SK-N-SH (cell line): Measurements from ENCODE around the gene PPP1R14C. TPM values are rescaled to one million over a fixed set of nuclear protein-coding genes. Genes with fewer than 3 reads are reported as not detected.

ENCODE experiments used
- CTCF ChIA-PET: fragments of 300-600, 350-600 bp; formaldehyde crosslinking; extraction: SDS; loops from one replicate; lab custom pipeline; 2021; lab: Yijun Ruan, JAX
- POLR2A ChIA-PET: fragments of 350-600 bp; sonication (Branson Sonifier 250); formaldehyde crosslinking; extraction: SDS; loops from one replicate; lab custom pipeline; 2020; ENCODE audit warnings: antibody characterized with exemption, inconsistent platforms; lab: Yijun Ruan, JAX
- DNase-seq: peaks from one replicate; pipeline ENCODE4 v3.0.0; 2012
- H2AFZ ChIP-seq: fragments of 200-600 bp; sonication (generic); 2 replicates; pipeline ENCODE4 v1.8.1; 2016; ENCODE audit warnings: antibody characterized with exemption, mild to moderate bottlenecking, low read depth
- H3F3A ChIP-seq: fragments of 200-600 bp; sonication (generic); replicated peaks from 2 replicates; pipeline ENCODE3; 2016; ENCODE audit warnings: antibody characterized with exemption, mild to moderate bottlenecking; ENCODE audit not compliant: insufficient read depth
- H3K27ac ChIP-seq, 2 experiments: fragments of 200-500 bp in 1 of 2; fragments of 200-600 bp in 1 of 2; sonication (Bioruptor generic) in 1 of 2; sonication (generic), shearing (Covaris generic) in 1 of 2; 2 replicates each; pipeline versions ENCODE4 v1.5.1 to v1.6.1; 2014 to 2016; ENCODE audit warnings: low read depth in 2 of 2, inconsistent platforms in 1 of 2, low read length in 1 of 2, mild to moderate bottlenecking in 1 of 2, mixed read lengths in 1 of 2
- H3K27me3 ChIP-seq: fragments of 200-600 bp; sonication (generic), shearing (Covaris generic); 2 replicates; pipeline ENCODE4 v1.6.1; 2016; ENCODE audit warnings: mixed run types; ENCODE audit not compliant: insufficient read depth
- H3K36me3 ChIP-seq, 2 experiments: fragments of 200-500 bp in 1 of 2; fragments of 200-600 bp in 1 of 2; sonication (Bioruptor generic) in 1 of 2; sonication (generic) in 1 of 2; replicated peaks in 1 of 2; 2 replicates each; pipeline versions ENCODE3 to v1.5.1; 2014 to 2016; ENCODE audit warnings: low read length in 1 of 2, mild to moderate bottlenecking in 1 of 2; ENCODE audit not compliant: insufficient read depth in 2 of 2, control insufficient read depth in 1 of 2
- H3K4me1 ChIP-seq, 2 experiments: fragments of 200-500 bp in 1 of 2; fragments of 200-600 bp in 1 of 2; sonication (Bioruptor generic) in 1 of 2; sonication (generic), shearing (Covaris generic) in 1 of 2; 2 replicates each; pipeline versions ENCODE4 v1.5.1 to v1.6.1; 2014 to 2016; ENCODE audit warnings: low read depth in 1 of 2, low read length in 1 of 2, mixed run types in 1 of 2; ENCODE audit not compliant: insufficient read depth in 2 of 2, control insufficient read depth in 1 of 2
- H3K4me2 ChIP-seq: fragments of 200-600 bp; sonication (generic), shearing (Covaris generic); 2 replicates; pipeline ENCODE4 v1.6.1; 2017; ENCODE audit warnings: mixed run types
- H3K4me3 ChIP-seq, 2 experiments: fragments of 200-500 bp in 1 of 2; fragments of 200-600 bp in 1 of 2; sonication (Bioruptor generic) in 1 of 2; sonication (generic), shearing (Covaris generic) in 1 of 2; 2 replicates each; pipeline versions ENCODE4 v1.5.1 to v1.8.1; 2014 to 2016; ENCODE audit warnings: low read depth in 2 of 2, inconsistent platforms in 1 of 2, low read length in 1 of 2, mild to moderate bottlenecking in 1 of 2, mixed read lengths in 1 of 2, moderate library complexity in 1 of 2
- H3K79me2 ChIP-seq: fragments of 200-600 bp; sonication (generic); 2 replicates; pipeline ENCODE4 v1.8.1; 2017; ENCODE audit warnings: mild to moderate bottlenecking; ENCODE audit not compliant: insufficient read depth
- H3K9ac ChIP-seq: fragments of 200-600 bp; sonication (generic); 2 replicates; pipeline ENCODE4 v1.6.1; 2017; ENCODE audit warnings: mixed run types
- H3K9me2 ChIP-seq: fragments of 200-600 bp; sonication (generic); 2 replicates; pipeline ENCODE4 v1.6.1; 2017; ENCODE audit warnings: mixed run types
- H3K9me3 ChIP-seq: fragments of 200-600 bp; sonication (generic); 2 replicates; pipeline ENCODE4 v1.6.1; 2017; ENCODE audit warnings: mixed run types, mild to moderate bottlenecking, moderate library complexity
- H4K20me1 ChIP-seq: fragments of 200-600 bp; sonication (generic); 2 replicates; pipeline ENCODE4 v1.6.1; 2017; ENCODE audit warnings: mild to moderate bottlenecking, mixed run types; ENCODE audit not compliant: insufficient read depth
- CTCF ChIP-seq: fragments of 200-600 bp; sonication (generic); IDR thresholded peaks from 2 replicates; pipeline ENCODE4 v1.6.1; 2017; ENCODE audit warnings: antibody characterized with exemption, mild to moderate bottlenecking, moderate library complexity
- GATA2 ChIP-seq: sonication (generic); formaldehyde crosslinking; IDR thresholded peaks from 2 replicates; pipeline ENCODE4 v1.5.0; 2020; ENCODE audit warnings: mild to moderate bottlenecking, missing genetic modification reagents
- IRF3 ChIP-seq: fragments of 150-350 bp; IDR thresholded peaks from 2 replicates; pipeline ENCODE4 v1.6.1; 2016; ENCODE audit warnings: mild to moderate bottlenecking, low read depth, low read length
- MXI1 ChIP-seq: IDR thresholded peaks from 2 replicates; pipeline ENCODE4 v1.6.1; 2012; ENCODE audit warnings: mild to moderate bottlenecking, low read depth, low read length, improper control_type of control experiment
- NRF1 ChIP-seq: IDR thresholded peaks from 2 replicates; pipeline ENCODE4 v1.6.1; 2012; ENCODE audit warnings: low read depth, mild to moderate bottlenecking, low read length
- RAD21 ChIP-seq: IDR thresholded peaks from 2 replicates; pipeline ENCODE4 v1.6.1; 2012; ENCODE audit warnings: mild to moderate bottlenecking, low read length
- RCOR1 ChIP-seq: fragments of 150-350 bp; IDR thresholded peaks from 2 replicates; pipeline ENCODE4 v1.6.1; 2017; ENCODE audit warnings: antibody characterized with exemption, low read length
- REST ChIP-seq: IDR thresholded peaks from 2 replicates; pipeline ENCODE4 v1.6.1; 2012; ENCODE audit warnings: mild to moderate bottlenecking, low read depth, low read length, moderate library complexity
- TEAD4 ChIP-seq: IDR thresholded peaks from 2 replicates; pipeline ENCODE4 v1.4.0; 2012; ENCODE audit warnings: mild to moderate bottlenecking, borderline replicate concordance; ENCODE audit not compliant: insufficient read depth
- USF1 ChIP-seq: IDR thresholded peaks from 2 replicates; pipeline ENCODE4 v1.4.0; 2012; ENCODE audit warnings: low read depth, borderline replicate concordance
- YY1 ChIP-seq: IDR thresholded peaks from 2 replicates; pipeline ENCODE4 v1.4.0; 2012; ENCODE audit warnings: low read depth, mild to moderate bottlenecking
- WGBS: methylation state at CpG from one replicate; pipeline ENCODE4 v1.1.6; 2017; ENCODE audit warnings: low lambda C conversion rate; 5-methylcytosine and 5-hydroxymethylcytosine counted together
- polyA plus RNA-seq, 3 experiments: library from polyadenylated mRNA; depleted of rRNA; stranded (reverse); fragments of >200 nt; gene quantifications; 2 replicates each; pipeline ENCODE4 v1.2.3, GENCODE V29; 2012
- TF ChIP-seq, protein P1 (sequence below): IDR thresholded peaks from 2 replicates; pipeline ENCODE4 v1.4.0; 2012; ENCODE audit warnings: low read depth
- TF ChIP-seq, protein P2 (sequence below): IDR thresholded peaks from 2 replicates; pipeline ENCODE4; 2012

PPP1R14C gene
- polyA plus RNA-seq, 1 of the 3 experiments (the other 2 are of a cell fraction) = not detected

DNA sequence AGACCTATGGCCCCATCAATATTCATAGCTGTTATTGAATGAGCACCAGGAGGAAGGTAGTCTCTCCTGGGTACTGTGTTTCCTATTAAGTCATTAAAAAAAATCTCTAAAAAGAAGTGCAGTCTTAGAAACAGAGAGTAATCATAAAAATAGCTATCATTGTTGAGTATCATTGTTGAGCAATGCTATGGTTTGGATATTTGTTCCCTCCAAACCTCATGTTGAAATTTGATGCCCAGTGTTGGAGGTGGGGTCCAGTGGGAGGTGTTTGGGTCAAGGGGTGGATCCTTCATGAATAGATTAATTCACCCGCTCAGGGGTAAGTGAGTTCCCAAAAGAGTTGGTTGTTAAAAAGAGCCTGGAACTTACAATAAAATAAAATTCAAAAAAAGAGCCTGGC lies 137.9 kb downstream of the PPP1R14C start:
- H3K4me3 ChIP-seq = no peak overlapping the region
- H3F3A ChIP-seq = no peaks in the 10 kb centered on the region
- H2AFZ ChIP-seq = no peak overlapping the region
- no peaks in the 10 kb centered on the region for H3K9me3 ChIP-seq
- H3K4me1 ChIP-seq = no peaks in the 10 kb centered on the region
- no peaks in the 10 kb centered on the region for H4K20me1 ChIP-seq
- H3K27me3 ChIP-seq = peaks cover 6% of the 10 kb centered on the region; the same call in 1 of the 2 replicates
- no peaks in the 10 kb centered on the region for H3K36me3 ChIP-seq
- no peaks in the 10 kb centered on the region for H3K79me2 ChIP-seq
- no peak for TF ChIP-seq RCOR1
- no peak for TF ChIP-seq NRF1
- TF ChIP-seq GATA2 = no peak
- TF ChIP-seq, protein P1, sequence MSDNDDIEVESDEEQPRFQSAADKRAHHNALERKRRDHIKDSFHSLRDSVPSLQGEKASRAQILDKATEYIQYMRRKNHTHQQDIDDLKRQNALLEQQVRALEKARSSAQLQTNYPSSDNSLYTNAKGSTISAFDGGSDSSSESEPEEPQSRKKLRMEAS = no peak
- TF ChIP-seq MXI1 = no peak
- TF ChIP-seq TEAD4 = no peak
- no peak for TF ChIP-seq RAD21
- no peak for TF ChIP-seq YY1
- TF ChIP-seq REST = no peak
- TF ChIP-seq USF1 = no peak
- TF ChIP-seq CTCF = no peak
- no peak for TF ChIP-seq IRF3
- TF ChIP-seq, protein P2, sequence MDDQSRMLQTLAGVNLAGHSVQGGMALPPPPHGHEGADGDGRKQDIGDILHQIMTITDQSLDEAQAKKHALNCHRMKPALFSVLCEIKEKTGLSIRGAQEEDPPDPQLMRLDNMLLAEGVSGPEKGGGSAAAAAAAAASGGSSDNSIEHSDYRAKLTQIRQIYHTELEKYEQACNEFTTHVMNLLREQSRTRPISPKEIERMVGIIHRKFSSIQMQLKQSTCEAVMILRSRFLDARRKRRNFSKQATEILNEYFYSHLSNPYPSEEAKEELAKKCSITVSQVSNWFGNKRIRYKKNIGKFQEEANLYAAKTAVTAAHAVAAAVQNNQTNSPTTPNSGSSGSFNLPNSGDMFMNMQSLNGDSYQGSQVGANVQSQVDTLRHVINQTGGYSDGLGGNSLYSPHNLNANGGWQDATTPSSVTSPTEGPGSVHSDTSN = no peak
- DNase-seq = no peak
- H3K9me2 ChIP-seq = no peaks in the 10 kb centered on the region
- H3K27ac ChIP-seq = no peak overlapping the region
- no peak overlapping the region for H3K9ac ChIP-seq
- 9% methylated on average over 1 of the region's 1 CpG for WGBS
- POLR2A ChIA-PET = no interaction called here
- no peak overlapping the region for H3K4me2 ChIP-seq
- CTCF ChIA-PET = interaction anchor here (0.6 kb wide), 1 partner anchor 25 kb away, joined by 3 read pairs; no protein-coding TSS in a partner anchor
